Dendritic cell treated with granulocyte-macrophage colony-stimulating factor and Interleukin-4, amounts not matched to agents 40 ng/mL and 50 ng/mL, for 4 days (primary cell): Measurements from ENCODE around the gene SNRNP70.
"Not testable (repeated sequence)": the region's sequence is repeated elsewhere in the genome, so short reads cannot be mapped to it uniquely, and the experiment has no call there.

Experiments used
- H3K27ac Mint-ChIP-seq: one replicate; pipeline ENCODE4 v1.8.0; 2022; ENCODE audit warnings: mild to moderate bottlenecking, mixed read lengths
- H3K27me3 Mint-ChIP-seq: one replicate; pipeline ENCODE4 v1.8.0; 2022; ENCODE audit warnings: mild to moderate bottlenecking, mixed read lengths
- H3K36me3 Mint-ChIP-seq: one replicate; pipeline ENCODE4 v1.8.0; 2022; ENCODE audit warnings: low read depth, mixed read lengths
- H3K4me1 Mint-ChIP-seq: one replicate; pipeline ENCODE4 v1.8.0; 2022; ENCODE audit warnings: low read depth, mixed read lengths
- H3K4me3 Mint-ChIP-seq: one replicate; pipeline ENCODE4 v1.8.0; 2022; ENCODE audit warnings: mild to moderate bottlenecking, moderate library complexity, mixed read lengths
- H3K9me3 Mint-ChIP-seq: one replicate; pipeline ENCODE4 v1.8.0; 2022; ENCODE audit warnings: mixed read lengths
- intact Hi-C: fragments of 100-400 bp; cut with micrococcal nuclease; formaldehyde crosslinking; loops from one replicate; pipeline ENCODE4 v1.15.0; 2022

The SNRNP70 gene

DNA sequence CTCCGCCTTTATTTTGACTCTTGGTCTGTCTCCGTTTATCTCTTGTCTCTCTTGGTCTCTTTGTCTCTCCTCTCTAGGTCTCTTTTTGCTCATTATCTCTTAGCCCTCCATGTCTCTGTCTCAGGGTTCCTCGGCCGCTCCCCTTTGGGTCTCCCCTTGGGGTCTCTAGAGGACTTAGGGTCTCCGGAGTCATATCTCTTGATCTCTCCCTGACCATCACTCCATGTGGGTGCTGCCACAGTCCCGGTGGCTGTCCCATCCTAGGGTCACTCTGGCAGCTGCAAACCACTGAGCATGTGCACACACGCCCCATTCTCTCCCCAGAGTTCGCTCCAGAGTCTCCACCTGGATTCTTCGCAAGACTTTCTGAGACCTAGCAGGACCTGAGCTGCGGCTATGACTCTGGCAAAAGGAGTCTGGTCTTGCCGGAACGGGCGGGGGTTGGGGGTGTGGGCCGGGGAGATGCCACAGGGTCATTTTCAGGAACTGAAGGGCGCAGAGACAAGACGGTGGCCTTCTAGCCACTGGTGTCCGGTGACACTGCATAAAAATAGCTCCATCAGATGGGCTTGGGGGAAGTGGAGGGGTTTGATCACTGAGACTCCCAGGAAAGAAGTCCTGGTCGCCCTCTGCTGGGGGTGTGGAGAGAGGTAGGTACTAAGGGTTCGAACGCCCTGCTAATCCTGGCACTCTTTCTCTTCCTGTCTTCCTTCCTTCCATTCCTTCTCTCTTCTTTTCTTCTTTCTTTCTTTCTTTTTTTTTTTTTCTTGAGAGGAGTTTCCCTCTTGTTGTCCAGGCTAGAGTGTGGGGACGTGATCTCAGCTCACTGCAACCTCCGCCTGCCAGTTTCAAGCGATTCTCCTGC, 11.5 kb upstream of the SNRNP70 start:
- peaks cover 65% of the 10 kb centered on the region for H3K27me3 Mint-ChIP-seq
- H3K27ac Mint-ChIP-seq: no peak overlapping the region

DNA sequence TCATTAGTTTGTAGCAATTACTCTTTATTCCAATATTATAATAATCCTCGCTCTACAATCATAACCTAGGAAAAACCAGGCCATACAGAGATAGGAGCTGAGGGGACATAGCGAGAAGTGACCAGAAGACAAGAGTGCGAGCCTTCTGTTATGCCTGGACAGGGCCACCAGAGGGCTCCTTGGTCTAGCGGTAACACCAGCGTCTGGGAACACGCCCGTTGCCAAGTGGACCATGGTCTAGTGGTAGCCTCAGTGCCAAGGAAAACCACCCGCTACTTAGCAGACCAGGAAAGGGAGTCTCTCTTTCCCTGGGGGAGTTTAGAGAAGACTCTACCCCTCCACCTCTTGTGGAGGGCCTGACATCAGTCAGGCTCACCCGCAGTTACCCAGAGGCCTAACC, 10.4 kb upstream of the SNRNP70 start:
- Mint-ChIP-seq H3K4me1 (peaks cover 18% of the 10 kb centered on the region), H3K27me3 (peaks cover 56% of the 10 kb centered on the region)
- not testable (repeated sequence) for H3K36me3 Mint-ChIP-seq, H3K27ac Mint-ChIP-seq, H3K4me3 Mint-ChIP-seq, H3K9me3 Mint-ChIP-seq
- intact Hi-C loops: loop anchor here (5.0 kb wide), 1 partner anchor 132 kb away; no protein-coding TSS in a partner anchor

More for the DNA sequence above, 11.5 kb upstream of the SNRNP70 start:
- Mint-ChIP-seq H3K4me1 (peaks cover 18% of the 10 kb centered on the region), H3K9me3 (no peaks in the 10 kb centered on the region), H3K4me3 (no peak overlapping the region), H3K36me3 (no peaks in the 10 kb centered on the region)
- intact Hi-C loops: loop anchor here (5.0 kb wide), 1 partner anchor 134 kb away; no protein-coding TSS in a partner anchor

DNA sequence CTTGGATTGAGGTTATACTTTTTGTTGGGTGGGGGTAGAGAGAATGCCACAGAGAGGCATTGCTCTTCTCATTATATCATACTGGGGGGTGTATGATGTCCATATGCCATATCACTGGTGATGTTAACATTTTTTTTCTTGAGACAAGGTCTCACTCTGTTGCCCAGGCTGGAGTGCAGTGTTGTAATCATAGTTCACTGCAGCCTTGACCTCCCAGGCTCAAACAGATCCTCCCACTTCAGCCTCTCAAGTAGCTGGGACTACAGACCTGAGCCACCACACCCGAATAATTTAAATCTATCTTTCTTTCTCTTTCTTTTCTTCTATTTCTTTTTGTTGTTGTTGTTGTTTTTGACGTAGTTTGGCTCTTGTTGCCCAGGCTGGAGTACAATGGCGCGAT, 4.9 kb upstream of the SNRNP70 start:
- H3K27me3 Mint-ChIP-seq: peaks cover 13% of the 10 kb centered on the region
- intact Hi-C loops: no loop called here
- H3K27ac Mint-ChIP-seq: no peak overlapping the region
- H3K4me3 Mint-ChIP-seq: no peak overlapping the region
- H3K9me3 Mint-ChIP-seq: no peaks in the 10 kb centered on the region
- H3K36me3 Mint-ChIP-seq: peaks cover 4% of the 10 kb centered on the region
- peaks cover 5% of the 10 kb centered on the region for H3K4me1 Mint-ChIP-seq

DNA sequence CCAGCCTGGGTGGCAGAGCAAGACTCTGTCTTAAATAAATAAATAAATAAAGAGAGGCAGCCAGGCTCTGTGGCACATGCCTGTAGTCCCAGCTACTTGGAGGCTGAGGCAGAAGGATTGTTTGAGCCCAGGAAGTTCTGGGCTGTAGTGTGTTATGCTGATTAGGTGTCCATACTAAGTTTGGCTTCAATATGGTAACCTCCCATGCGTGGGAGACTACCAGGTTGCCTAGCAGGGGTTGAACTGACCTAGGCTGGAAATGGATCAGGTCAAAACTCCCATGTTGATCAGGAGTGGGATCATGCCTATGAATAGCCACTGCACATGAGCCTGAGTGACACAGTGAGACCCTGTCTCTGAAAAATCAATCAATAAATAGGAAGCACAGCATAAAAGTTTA, 4.0 kb upstream of the SNRNP70 start:
- no peaks in the 10 kb centered on the region for H3K9me3 Mint-ChIP-seq
- H3K27me3 Mint-ChIP-seq: peaks cover 7% of the 10 kb centered on the region
- H3K4me3 Mint-ChIP-seq: no peak overlapping the region
- intact Hi-C loops: no loop called here
- H3K36me3 Mint-ChIP-seq: peaks cover 13% of the 10 kb centered on the region
- no peak overlapping the region for H3K27ac Mint-ChIP-seq
- H3K4me1 Mint-ChIP-seq: peaks cover 11% of the 10 kb centered on the region

DNA sequence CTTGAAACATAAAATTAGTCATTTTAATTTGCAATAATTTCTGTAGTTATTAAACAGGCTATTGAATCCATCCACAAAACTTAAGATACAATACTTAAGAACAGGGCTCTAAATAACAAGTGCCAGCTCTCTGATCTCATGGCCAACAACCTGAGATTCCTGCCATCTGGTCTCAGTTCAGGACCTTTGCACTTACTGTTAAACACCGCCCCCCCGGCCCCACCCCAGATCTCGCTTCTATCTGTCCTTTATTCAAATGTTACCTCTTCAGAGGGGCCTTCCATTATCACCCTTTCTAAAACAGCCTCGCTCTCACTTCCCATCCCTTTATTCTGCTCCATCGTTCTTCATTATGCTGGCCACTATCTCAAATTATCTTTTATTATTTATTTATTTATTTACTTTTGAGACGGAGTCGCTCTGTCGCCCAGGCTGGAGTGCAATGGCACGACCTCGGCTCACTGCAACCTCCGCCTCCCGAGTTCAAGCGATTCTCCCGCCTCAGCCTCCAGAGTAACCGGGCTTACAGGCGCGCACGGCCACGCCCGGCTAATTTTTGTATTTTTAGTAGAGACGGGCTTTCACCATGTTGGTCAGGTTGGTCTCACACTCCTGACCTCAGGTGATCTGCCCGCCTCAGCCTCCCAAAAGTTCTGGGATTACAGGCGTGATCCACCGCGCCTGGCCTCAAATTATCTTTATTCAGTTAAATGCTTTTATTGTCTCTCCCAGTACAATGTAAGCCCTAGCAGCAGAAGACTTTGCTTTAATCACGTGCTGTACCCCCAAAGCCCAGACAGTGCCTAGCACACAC, 838 bp upstream of the SNRNP70 start:
- Mint-ChIP-seq H3K4me1 (peaks cover 23% of the 10 kb centered on the region), H3K27me3 (peaks cover 4% of the 10 kb centered on the region), H3K4me3 (peak overlapping the region; percentile 100), H3K9me3 (no peaks in the 10 kb centered on the region), H3K27ac (peak overlapping the region; percentile 94), H3K36me3 (peaks cover 44% of the 10 kb centered on the region)
- intact Hi-C loops: no loop called here

DNA sequence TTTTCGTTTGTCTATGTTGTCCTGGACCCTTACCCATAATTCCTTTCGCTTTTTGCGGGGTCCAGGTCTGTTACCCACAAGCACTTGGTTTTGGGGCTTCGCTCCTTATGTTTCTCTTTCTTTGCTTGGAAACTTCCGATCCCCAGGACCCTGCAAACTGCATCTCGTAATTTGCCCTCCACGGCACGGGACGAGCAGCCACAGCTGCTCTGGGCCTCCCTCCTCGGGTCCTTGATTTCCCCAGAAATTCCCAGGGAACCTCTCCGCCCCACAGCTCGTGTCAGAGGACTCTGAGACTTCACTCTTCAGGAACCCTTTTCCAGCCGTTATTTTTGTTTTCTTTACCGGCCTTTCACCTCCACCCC, 599 bp downstream of the SNRNP70 start:
- Mint-ChIP-seq H3K27ac (peak overlapping the region; percentile 94), H3K36me3 (peaks cover 59% of the 10 kb centered on the region), H3K4me3 (peak overlapping the region; percentile 100), H3K4me1 (peaks cover 23% of the 10 kb centered on the region), H3K9me3 (no peaks in the 10 kb centered on the region), H3K27me3 (no peaks in the 10 kb centered on the region)
- intact Hi-C loops: no loop called here

DNA sequence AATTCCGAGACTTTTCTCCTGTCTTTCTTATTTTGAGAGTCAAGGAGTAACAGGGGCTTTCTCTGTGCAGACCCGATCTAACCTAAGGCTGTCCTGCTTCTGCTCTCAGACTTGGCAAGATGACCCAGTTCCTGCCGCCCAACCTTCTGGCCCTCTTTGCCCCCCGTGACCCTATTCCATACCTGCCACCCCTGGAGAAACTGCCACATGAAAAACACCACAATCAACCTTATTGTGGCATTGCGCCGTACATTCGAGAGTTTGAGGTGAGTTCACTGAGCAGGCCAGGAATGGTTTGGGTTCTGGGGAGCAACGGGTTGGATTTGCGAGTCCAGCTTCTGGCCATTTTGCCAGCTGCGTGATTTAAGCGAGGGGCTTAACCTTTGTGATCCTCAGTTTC, 1.0 kb downstream of the SNRNP70 start:
- H3K9me3 Mint-ChIP-seq: no peaks in the 10 kb centered on the region
- H3K4me3 Mint-ChIP-seq: peak overlapping the region; percentile 100
- no peaks in the 10 kb centered on the region for H3K27me3 Mint-ChIP-seq
- intact Hi-C loops: no loop called here
- H3K4me1 Mint-ChIP-seq: peaks cover 23% of the 10 kb centered on the region
- H3K27ac Mint-ChIP-seq: peak overlapping the region; percentile 94
- peaks cover 63% of the 10 kb centered on the region for H3K36me3 Mint-ChIP-seq

DNA sequence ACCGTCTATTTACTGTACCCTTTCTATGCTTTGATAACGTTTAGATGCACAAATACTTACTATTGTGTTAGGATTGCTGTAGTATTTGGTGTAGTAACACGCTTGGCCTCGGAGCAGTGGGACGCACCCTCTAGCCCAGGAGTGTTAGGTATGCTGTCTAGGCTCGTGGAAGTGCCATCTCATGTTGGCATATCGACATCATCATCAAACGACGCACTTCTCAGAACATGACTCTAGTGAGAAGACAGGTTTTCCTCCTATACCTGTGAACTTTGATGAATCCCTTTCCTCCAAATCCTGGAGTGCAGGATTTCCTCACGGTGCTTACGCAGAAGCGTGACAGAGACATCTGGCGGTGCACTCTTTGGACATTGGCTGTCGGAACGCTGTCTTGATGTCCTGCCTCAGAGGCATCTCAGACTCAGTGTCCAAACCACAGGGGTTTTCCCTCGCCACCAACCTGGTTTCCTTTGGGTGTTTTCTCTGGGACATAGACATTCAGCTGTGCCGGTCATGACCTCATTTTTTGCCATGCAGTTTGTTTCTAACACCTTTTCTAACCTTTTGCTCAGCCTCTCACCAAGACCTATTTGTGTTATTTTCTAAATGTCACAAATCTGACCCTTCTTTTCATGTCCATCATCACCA, 6.3 kb downstream of the SNRNP70 start:
- no peaks in the 10 kb centered on the region for H3K27me3 Mint-ChIP-seq
- H3K36me3 Mint-ChIP-seq: peaks cover 99% of the 10 kb centered on the region
- no peaks in the 10 kb centered on the region for H3K9me3 Mint-ChIP-seq
- intact Hi-C loops: no loop called here
- H3K4me3 Mint-ChIP-seq: no peak overlapping the region
- peaks cover 9% of the 10 kb centered on the region for H3K4me1 Mint-ChIP-seq
- no peak overlapping the region for H3K27ac Mint-ChIP-seq

DNA sequence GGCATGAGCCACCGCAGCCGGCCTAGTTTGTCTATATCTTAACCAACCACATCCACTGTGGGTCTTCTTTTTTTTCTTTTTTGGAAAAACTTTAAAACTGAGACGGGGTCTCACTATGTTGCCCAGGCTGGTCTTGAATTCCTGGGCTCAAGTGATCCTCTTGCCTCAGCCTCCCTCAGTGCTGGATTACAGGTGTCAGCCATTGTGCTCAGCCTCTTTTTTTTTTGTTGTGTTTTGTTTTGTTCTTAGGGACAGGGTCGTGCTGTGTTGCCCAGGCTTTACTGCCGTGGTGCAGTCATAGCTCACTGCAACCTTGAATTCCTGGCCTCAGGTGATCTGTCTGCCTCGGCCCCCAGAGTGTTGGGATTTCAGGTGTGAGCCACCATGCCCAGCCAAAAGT, 7.4 kb downstream of the SNRNP70 start:
- Mint-ChIP-seq H3K27ac (no peak overlapping the region), H3K27me3 (no peaks in the 10 kb centered on the region), H3K4me1 (peaks cover under 1% of the 10 kb centered on the region), H3K36me3 (peaks cover 99% of the 10 kb centered on the region), H3K4me3 (no peak overlapping the region), H3K9me3 (no peaks in the 10 kb centered on the region)
- intact Hi-C loops: no loop called here

DNA sequence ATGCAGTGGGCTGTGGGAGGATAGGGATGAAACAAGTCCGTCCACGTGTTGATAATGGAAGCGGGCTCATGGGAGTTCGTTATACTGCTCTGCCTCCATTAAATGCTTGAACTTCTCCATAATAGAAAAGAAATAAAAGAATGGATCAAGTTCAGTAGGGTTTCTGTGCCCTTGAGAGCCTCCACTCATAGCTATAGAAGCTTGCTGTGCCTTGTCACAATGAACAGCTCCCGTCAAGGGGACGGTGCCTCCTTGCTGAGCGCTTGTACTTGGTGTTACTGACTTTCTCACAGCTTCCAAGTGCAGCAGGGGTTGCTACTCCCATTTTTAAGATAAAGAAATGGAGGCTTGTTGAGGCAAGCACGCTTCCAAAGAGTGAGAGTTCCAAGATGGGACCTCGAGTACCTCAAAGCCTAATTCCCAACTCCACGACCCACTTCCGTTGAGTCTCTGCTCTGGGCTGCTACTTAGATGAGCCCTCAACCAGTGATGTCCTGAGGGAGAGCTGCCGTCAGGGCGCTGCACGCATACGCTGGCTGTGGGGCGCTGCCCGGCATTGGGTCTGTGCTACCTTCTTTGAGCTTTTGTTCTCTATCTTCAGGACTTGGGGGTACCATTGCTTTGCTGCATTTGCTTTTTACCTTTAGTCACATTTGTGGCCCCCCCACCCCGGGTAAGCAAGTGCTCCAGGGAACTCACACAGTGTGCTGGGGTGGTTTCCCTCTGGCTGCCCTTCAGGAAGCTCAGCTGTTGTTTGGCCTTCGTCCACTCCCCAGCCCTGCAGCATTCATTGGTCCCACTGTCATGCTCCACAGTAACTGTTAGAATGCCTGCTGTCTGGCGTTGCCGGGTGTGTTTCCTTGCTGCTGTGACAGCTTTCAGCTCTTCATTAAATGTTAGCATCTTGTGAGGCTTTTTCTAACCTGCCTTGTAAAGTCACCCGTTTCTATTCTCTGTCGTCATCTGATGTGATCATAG, 9.5 kb downstream of the SNRNP70 start:
- Mint-ChIP-seq H3K27ac (no peak overlapping the region), H3K9me3 (no peaks in the 10 kb centered on the region), H3K4me3 (no peak overlapping the region), H3K4me1 (no peaks in the 10 kb centered on the region), H3K27me3 (no peaks in the 10 kb centered on the region), H3K36me3 (peaks cover 98% of the 10 kb centered on the region)
- intact Hi-C loops: no loop called here

DNA sequence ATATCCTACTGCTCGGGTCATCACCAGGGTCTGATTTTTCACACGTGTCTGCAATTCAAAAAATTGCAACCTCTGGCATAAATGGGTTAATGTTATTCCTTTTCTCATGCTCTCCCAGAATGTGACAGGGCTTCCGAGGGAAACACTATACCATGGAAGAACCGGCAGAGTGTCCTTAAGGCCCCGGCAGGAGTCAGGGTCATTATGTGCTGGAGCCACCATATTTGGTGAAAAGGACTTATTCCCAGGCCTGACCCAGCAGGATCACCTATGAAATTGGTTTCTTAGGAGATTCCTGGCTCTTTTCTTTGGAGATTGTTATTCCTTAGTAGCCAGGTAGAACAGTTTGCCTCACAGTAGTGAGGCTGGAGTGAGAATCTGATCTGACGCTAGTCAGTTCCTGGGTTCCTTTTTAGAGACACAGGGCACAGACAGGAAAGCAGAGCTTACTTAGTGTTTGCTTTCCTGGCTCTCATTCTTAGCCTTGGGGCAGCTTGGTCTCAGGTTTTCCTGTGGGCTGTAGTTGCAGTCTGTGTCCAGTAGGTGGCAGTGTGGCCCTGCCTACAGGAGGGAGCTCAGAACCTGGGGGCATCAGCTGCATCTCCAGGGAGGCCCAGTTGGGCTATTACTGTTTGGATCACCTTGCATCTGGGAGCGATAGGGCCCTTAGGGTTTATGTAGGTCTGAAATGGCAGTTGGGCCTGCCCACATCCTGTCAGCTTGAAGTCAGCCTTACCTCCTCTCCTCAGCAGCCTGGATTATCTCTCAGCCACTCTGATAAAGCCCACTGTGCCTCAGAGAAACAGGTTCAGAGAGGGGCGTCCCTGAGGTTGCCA, 12.4 kb downstream of the SNRNP70 start:
- no peaks in the 10 kb centered on the region for H3K9me3 Mint-ChIP-seq
- H3K4me3 Mint-ChIP-seq: no peak overlapping the region
- no peaks in the 10 kb centered on the region for H3K27me3 Mint-ChIP-seq
- no peak overlapping the region for H3K27ac Mint-ChIP-seq
- intact Hi-C loops: loop anchor here (1.0 to 2.0 kb wide), 2 partner anchors 49 to 102 kb away; no protein-coding TSS in a partner anchor
- no peaks in the 10 kb centered on the region for H3K4me1 Mint-ChIP-seq
- H3K36me3 Mint-ChIP-seq: peaks cover 98% of the 10 kb centered on the region

DNA sequence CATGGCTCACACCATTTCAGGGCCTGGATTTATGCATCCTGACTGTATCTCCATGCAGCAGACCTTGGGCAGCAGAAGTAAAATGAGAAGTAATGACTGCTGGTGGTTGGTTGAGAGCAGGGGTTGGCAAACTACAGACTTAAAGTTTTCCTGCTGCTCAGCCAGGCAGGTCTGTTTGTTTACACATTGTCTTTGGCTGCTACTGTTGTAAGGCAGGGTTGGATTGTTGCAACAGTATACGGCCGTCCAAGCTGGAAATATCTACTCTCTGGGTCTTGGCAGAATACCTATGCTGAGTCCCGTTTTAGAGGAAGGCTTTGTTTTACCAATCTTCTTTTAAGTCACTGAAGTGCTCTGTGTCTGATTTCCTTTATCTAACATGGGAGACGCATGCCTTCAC, 13.5 kb downstream of the SNRNP70 start:
- intact Hi-C loops: no loop called here
- Mint-ChIP-seq H3K9me3 (no peaks in the 10 kb centered on the region), H3K27me3 (no peaks in the 10 kb centered on the region), H3K4me1 (no peaks in the 10 kb centered on the region), H3K4me3 (no peak overlapping the region), H3K27ac (no peak overlapping the region), H3K36me3 (peaks cover 99% of the 10 kb centered on the region)
